ENCODE data around the gene CASK.

Gene CASK

GRCh38 chrX:41707218-41707617 is 216.1 kb downstream of the CASK start:
- no peak overlapping the region for H3K4me3 ChIP-seq (replicated peaks; ENCODE audit: low read depth, low read length)
- no peak for DNase-seq (ENCODE audit: low read depth)
- TF ChIP-seq CTCF (IDR thresholded peaks at IDR 0.05; ENCODE audit: low read length, missing control alignments), result no peak

- no peak for TF ChIP-seq CTCF (IDR thresholded peaks at IDR 0.05; ENCODE audit: low read length, missing control alignments)
- no peak for DNase-seq (ENCODE audit: low read depth)
Observed at GRCh38 chrX:41705680-41706374, 217.5 kb downstream of the CASK start.

GRCh38 chrX:41705042-41705441 is 218.3 kb downstream of the CASK start:
- no peak for TF ChIP-seq CTCF (IDR thresholded peaks at IDR 0.05; ENCODE audit: low read length, missing control alignments)
- H3K4me3 ChIP-seq (replicated peaks; ENCODE audit: low read depth, low read length), result no peak overlapping the region
- DNase-seq (ENCODE audit: low read depth), result no peak

More at GRCh38 chrX:41705680-41706374, 217.5 kb downstream of the CASK start:
- no peak overlapping the region for H3K4me3 ChIP-seq (replicated peaks; ENCODE audit: low read depth, low read length)

GRCh38 chrX:41703574-41704029 is 219.8 kb downstream of the CASK start:
- TF ChIP-seq CTCF (IDR thresholded peaks at IDR 0.05; ENCODE audit: low read length, missing control alignments), result no peak
- no peak overlapping the region for H3K4me3 ChIP-seq (replicated peaks; ENCODE audit: low read depth, low read length)
- DNase-seq (ENCODE audit: low read depth), result no peak

GRCh38 chrX:41695426-41695825 is 227.9 kb downstream of the CASK start:
- no peak for TF ChIP-seq CTCF (IDR thresholded peaks at IDR 0.05; ENCODE audit: low read length, missing control alignments)
- DNase-seq (ENCODE audit: low read depth), result peak; percentile 47

GRCh38 chrX:41693024-41693423 is 230.3 kb downstream of the CASK start:
- TF ChIP-seq CTCF (IDR thresholded peaks at IDR 0.05; ENCODE audit: low read length, missing control alignments), result no peak
- no peak for DNase-seq (ENCODE audit: low read depth)
- no peak overlapping the region for H3K4me3 ChIP-seq (replicated peaks; ENCODE audit: low read depth, low read length)

More at GRCh38 chrX:41695426-41695825, 227.9 kb downstream of the CASK start:
- H3K4me3 ChIP-seq (replicated peaks; ENCODE audit: low read depth, low read length), result no peak overlapping the region
